WTC11 (cell line): ENCODE data around the gene KIRREL3. TPM values are rescaled to one million over a fixed set of nuclear protein-coding genes. Genes with fewer than 3 reads are reported as not detected.

Experiments
- ATAC-seq: fragments of 200-7000 bp; cut with Tn5 transposase; 2 replicates; pipeline ENCODE4 v1.10.0; 2021; ENCODE audit warnings: mild to moderate bottlenecking, moderate library complexity
- CTCF ChIA-PET: fragments of 300-600 bp; sonication (Branson Sonifier 250); formaldehyde crosslinking; loops from one replicate; lab custom pipeline; 2021; ENCODE audit warnings: antibody characterized with exemption; lab: Charles Lee
- POLR2A ChIA-PET: fragments of 350-600 bp; sonication (Branson Sonifier 250); formaldehyde crosslinking; loops from one replicate; lab custom pipeline; 2021; ENCODE audit warnings: antibody characterized with exemption; lab: Charles Lee
- DNase-seq: peaks from one replicate; pipeline ENCODE4 v3.0.0; 2021; ENCODE audit warnings: low spot score
- H3K27ac Mint-ChIP-seq: 2 replicates; pipeline ENCODE4 v1.8.0; 2021; ENCODE audit warnings: mixed read lengths
- H3K27me3 Mint-ChIP-seq: 2 replicates; pipeline ENCODE4 v1.8.0; 2021; ENCODE audit warnings: low read depth, mild to moderate bottlenecking, moderate library complexity, mixed read lengths
- H3K36me3 Mint-ChIP-seq: 2 replicates; pipeline ENCODE4 v1.8.0; 2021; ENCODE audit warnings: mixed read lengths
- H3K4me1 Mint-ChIP-seq: 2 replicates; pipeline ENCODE4 v1.8.0; 2022; ENCODE audit warnings: mixed read lengths
- H3K4me3 Mint-ChIP-seq: 2 replicates; pipeline ENCODE4 v1.8.0; 2021; ENCODE audit warnings: mild to moderate bottlenecking, moderate library complexity, mixed read lengths
- H3K9me3 Mint-ChIP-seq: 2 replicates; pipeline ENCODE4 v1.8.0; 2021; ENCODE audit warnings: mixed read lengths
- ATF1 ChIP-seq: sonication (generic); formaldehyde crosslinking; IDR thresholded peaks from 2 replicates; pipeline ENCODE4 v1.8.1; 2023; ENCODE audit warnings: mild to moderate bottlenecking, moderate library complexity, missing genetic modification reagents
- ATF3 ChIP-seq: sonication (generic); formaldehyde crosslinking; conservative IDR thresholded peaks from 2 replicates; pipeline ENCODE4 v1.8.1; 2022; ENCODE audit warnings: mild to moderate bottlenecking, missing genetic modification reagents
- CREM ChIP-seq: sonication (generic); formaldehyde crosslinking; IDR thresholded peaks from 2 replicates; pipeline ENCODE4 v1.8.1; 2022; ENCODE audit warnings: mild to moderate bottlenecking, missing genetic modification reagents, moderate library complexity
- ESRRA ChIP-seq: sonication (generic); formaldehyde crosslinking; IDR thresholded peaks from 2 replicates; pipeline ENCODE4 v1.8.1; 2022; ENCODE audit warnings: mild to moderate bottlenecking, missing genetic modification reagents, borderline replicate concordance
- FOXJ3 ChIP-seq: sonication (generic); formaldehyde crosslinking; IDR thresholded peaks from 2 replicates; pipeline ENCODE4 v1.9.0; 2021; ENCODE audit warnings: missing genetic modification reagents, mild to moderate bottlenecking, borderline replicate concordance
- FOXK1 ChIP-seq: sonication (generic); formaldehyde crosslinking; IDR thresholded peaks from 2 replicates; pipeline ENCODE4 v1.8.0; 2022; ENCODE audit warnings: mild to moderate bottlenecking, moderate library complexity, missing genetic modification reagents
- FOXP4 ChIP-seq: sonication (generic); formaldehyde crosslinking; IDR thresholded peaks from 2 replicates; pipeline ENCODE4 v1.8.0; 2022; ENCODE audit warnings: mild to moderate bottlenecking, missing genetic modification reagents
- HMGA2 ChIP-seq: fragments of 250-450 bp; sonication (Bioruptor Pico); IDR thresholded peaks from 2 replicates; pipeline ENCODE4 v1.4.0; 2021; ENCODE audit warnings: mild to moderate bottlenecking, moderate library complexity
- MXD4 ChIP-seq: fragments of 250-450 bp; sonication (Bioruptor Pico); IDR thresholded peaks from 2 replicates; pipeline ENCODE4 v1.8.0; 2021; ENCODE audit warnings: mild to moderate bottlenecking, moderate library complexity, borderline replicate concordance
- RORB ChIP-seq: fragments of 250-450 bp; sonication (Bioruptor Pico); IDR thresholded peaks from 2 replicates; pipeline ENCODE4 v1.9.0; 2021; ENCODE audit warnings: mild to moderate bottlenecking
- SMAD3 ChIP-seq: sonication (generic); formaldehyde crosslinking; IDR thresholded peaks from 2 replicates; pipeline ENCODE4 v1.8.0; 2022; ENCODE audit warnings: missing genetic modification reagents, mild to moderate bottlenecking, borderline replicate concordance
- SP1 ChIP-seq: sonication (generic); formaldehyde crosslinking; conservative IDR thresholded peaks from 2 replicates; pipeline ENCODE4 v1.8.1; 2022; ENCODE audit warnings: missing genetic modification reagents
- TEAD1 ChIP-seq: sonication (generic); formaldehyde crosslinking; IDR thresholded peaks from 2 replicates; pipeline ENCODE4 v1.8.0; 2022; ENCODE audit warnings: mild to moderate bottlenecking, missing genetic modification reagents
- ZBTB21 ChIP-seq: sonication (generic); formaldehyde crosslinking; IDR thresholded peaks from 2 replicates; pipeline ENCODE4 v1.8.1; 2023; ENCODE audit warnings: mild to moderate bottlenecking, missing genetic modification reagents, borderline replicate concordance
- ZNF121 ChIP-seq: sonication (generic); formaldehyde crosslinking; IDR thresholded peaks from 2 replicates; pipeline ENCODE4 v1.8.0; 2023; ENCODE audit warnings: missing genetic modification reagents
- ZNF263 ChIP-seq: sonication (generic); formaldehyde crosslinking; IDR thresholded peaks from 2 replicates; pipeline ENCODE4 v1.8.1; 2022; ENCODE audit warnings: low read depth, mild to moderate bottlenecking, moderate library complexity, missing genetic modification reagents
- total RNA-seq: library from RNA; stranded (reverse); gene quantifications from 3 replicates; pipeline ENCODE4 v1.2.3, GENCODE V29; 2021
- TF ChIP-seq, protein P1 (sequence below): fragments of 250-450 bp; sonication (Bioruptor Pico); IDR thresholded peaks from 2 replicates; pipeline ENCODE4 v1.9.0; 2021; ENCODE audit warnings: mild to moderate bottlenecking, borderline replicate concordance
- TF ChIP-seq, protein P2 (sequence below): fragments of 250-450 bp; sonication (Bioruptor Pico); IDR thresholded peaks from 2 replicates; pipeline ENCODE4 v1.8.0; 2021; ENCODE audit warnings: mild to moderate bottlenecking
- TF ChIP-seq, protein P3 (sequence below): sonication (generic); formaldehyde crosslinking; IDR thresholded peaks from 2 replicates; pipeline ENCODE4 v1.8.0; 2022; ENCODE audit warnings: mild to moderate bottlenecking, missing genetic modification reagents
- TF ChIP-seq, protein P4 (sequence below): sonication (generic); formaldehyde crosslinking; IDR thresholded peaks from 2 replicates; pipeline ENCODE4 v1.8.0; 2023; ENCODE audit warnings: missing genetic modification reagents, mild to moderate bottlenecking, borderline replicate concordance

KIRREL3 gene
- total RNA-seq, 1 experiment from 2014 or later = 0.59 TPM

DNA sequence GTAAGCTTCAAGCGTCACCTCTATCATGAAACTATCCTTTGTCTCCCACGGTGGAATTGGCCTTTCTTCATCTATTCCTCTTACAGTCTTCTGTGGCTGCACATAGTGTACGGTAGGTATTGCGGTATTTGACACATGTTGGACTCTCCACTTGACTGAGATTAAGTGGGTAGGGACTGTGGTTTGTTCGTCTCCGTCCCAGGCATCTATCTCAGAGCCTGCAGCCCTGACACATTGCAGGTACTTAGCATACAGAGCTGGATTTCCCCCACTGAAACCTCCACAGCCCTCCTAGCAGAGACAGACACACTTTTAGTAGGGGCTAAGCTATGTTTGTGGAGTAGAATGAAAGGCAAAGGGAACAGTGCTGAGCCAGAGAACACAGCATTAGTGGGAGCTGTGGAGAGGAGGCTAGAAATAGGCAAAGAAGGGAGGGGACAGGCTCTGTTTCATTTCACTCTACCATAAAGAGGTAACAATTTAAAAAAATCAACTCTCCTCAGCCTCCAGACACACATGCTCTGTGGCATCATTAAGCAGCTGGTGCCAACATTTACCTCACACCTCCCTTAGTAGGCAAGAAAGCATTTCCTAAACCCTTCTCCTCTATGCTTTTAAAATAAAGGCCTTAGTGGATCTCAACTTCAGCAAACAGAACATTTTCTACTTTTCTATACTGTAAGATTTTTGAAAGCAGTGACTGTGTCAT is 277.5 kb downstream of the KIRREL3 start:
- no peak for TF ChIP-seq ATF1 (CRISPR knock-in tag)
- TF ChIP-seq SP1 = no peak
- no peak for TF ChIP-seq ZBTB21 (CRISPR knock-in tag)
- TF ChIP-seq, protein P1, sequence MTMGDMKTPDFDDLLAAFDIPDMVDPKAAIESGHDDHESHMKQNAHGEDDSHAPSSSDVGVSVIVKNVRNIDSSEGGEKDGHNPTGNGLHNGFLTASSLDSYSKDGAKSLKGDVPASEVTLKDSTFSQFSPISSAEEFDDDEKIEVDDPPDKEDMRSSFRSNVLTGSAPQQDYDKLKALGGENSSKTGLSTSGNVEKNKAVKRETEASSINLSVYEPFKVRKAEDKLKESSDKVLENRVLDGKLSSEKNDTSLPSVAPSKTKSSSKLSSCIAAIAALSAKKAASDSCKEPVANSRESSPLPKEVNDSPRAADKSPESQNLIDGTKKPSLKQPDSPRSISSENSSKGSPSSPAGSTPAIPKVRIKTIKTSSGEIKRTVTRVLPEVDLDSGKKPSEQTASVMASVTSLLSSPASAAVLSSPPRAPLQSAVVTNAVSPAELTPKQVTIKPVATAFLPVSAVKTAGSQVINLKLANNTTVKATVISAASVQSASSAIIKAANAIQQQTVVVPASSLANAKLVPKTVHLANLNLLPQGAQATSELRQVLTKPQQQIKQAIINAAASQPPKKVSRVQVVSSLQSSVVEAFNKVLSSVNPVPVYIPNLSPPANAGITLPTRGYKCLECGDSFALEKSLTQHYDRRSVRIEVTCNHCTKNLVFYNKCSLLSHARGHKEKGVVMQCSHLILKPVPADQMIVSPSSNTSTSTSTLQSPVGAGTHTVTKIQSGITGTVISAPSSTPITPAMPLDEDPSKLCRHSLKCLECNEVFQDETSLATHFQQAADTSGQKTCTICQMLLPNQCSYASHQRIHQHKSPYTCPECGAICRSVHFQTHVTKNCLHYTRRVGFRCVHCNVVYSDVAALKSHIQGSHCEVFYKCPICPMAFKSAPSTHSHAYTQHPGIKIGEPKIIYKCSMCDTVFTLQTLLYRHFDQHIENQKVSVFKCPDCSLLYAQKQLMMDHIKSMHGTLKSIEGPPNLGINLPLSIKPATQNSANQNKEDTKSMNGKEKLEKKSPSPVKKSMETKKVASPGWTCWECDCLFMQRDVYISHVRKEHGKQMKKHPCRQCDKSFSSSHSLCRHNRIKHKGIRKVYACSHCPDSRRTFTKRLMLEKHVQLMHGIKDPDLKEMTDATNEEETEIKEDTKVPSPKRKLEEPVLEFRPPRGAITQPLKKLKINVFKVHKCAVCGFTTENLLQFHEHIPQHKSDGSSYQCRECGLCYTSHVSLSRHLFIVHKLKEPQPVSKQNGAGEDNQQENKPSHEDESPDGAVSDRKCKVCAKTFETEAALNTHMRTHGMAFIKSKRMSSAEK (CRISPR knock-in tag) = no peak
- TF ChIP-seq ZNF263 = no peak
- TF ChIP-seq, protein P2, sequence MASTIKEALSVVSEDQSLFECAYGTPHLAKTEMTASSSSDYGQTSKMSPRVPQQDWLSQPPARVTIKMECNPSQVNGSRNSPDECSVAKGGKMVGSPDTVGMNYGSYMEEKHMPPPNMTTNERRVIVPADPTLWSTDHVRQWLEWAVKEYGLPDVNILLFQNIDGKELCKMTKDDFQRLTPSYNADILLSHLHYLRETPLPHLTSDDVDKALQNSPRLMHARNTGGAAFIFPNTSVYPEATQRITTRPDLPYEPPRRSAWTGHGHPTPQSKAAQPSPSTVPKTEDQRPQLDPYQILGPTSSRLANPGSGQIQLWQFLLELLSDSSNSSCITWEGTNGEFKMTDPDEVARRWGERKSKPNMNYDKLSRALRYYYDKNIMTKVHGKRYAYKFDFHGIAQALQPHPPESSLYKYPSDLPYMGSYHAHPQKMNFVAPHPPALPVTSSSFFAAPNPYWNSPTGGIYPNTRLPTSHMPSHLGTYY (CRISPR knock-in tag) = no peak
- H3K4me1 Mint-ChIP-seq = no peaks in the 10 kb centered on the region
- 0 out of 2 replicates have a peak, but pooled peaks cover 4% of the 10 kb centered on the region for H3K27me3 Mint-ChIP-seq
- H3K4me3 Mint-ChIP-seq = no peak overlapping the region
- no peaks in the 10 kb centered on the region for H3K9me3 Mint-ChIP-seq
- CTCF ChIA-PET = no interaction called here
- ATAC-seq = no peak
- DNase-seq = no peak
- no peak overlapping the region for H3K27ac Mint-ChIP-seq
- H3K36me3 Mint-ChIP-seq = no peaks in the 10 kb centered on the region
- POLR2A ChIA-PET = no interaction called here

DNA sequence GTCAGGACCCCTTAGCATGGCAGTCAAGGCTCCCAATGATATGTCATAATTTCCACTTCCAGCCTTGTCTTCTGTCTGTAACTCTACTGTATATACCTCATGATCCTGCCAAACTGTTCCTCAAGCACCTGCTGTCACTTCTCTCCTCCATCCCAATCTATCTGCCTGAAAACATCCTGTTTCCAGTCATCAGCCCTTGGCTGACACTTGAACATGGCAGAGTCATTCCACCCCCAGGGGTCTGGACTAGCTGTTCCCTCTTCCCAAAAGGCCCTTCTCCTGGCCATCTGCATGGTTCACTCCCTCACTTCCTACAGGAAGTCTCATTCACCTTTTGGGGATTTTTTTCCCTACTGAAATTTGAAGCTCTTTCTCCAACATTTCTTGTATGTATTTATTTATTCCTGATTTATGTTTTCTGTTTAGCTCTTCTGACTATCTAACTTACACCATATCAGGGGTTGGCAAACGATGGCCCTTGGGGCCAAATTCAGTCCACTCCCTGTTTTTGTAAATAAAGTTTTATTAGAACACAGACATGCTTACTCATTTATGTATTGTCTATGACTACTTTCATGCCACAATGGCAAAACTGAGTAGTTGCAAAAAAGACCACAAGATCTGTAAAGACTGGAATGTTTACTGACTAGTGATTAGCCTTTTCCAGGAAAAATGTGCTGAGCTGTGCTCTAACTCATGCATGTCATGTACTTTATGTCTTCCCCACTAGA is 278.4 kb downstream of the KIRREL3 start:
- Mint-ChIP-seq H3K27me3 (0 out of 2 replicates have a peak, but pooled peaks cover 4% of the 10 kb centered on the region), H3K27ac (no peak overlapping the region), H3K4me3 (no peak overlapping the region), H3K9me3 (no peaks in the 10 kb centered on the region), H3K36me3 (no peaks in the 10 kb centered on the region), H3K4me1 (no peaks in the 10 kb centered on the region)
- no peak for ATAC-seq
- ChIA-PET CTCF (no interaction called here), POLR2A (interaction anchor here (0.7 kb wide), 1 partner anchor 19 kb away, joined by 4 read pairs; no protein-coding TSS in a partner anchor)
- no peak for DNase-seq
- TF ChIP-seq FOXJ3 = no peak
- TF ChIP-seq, protein P3, sequence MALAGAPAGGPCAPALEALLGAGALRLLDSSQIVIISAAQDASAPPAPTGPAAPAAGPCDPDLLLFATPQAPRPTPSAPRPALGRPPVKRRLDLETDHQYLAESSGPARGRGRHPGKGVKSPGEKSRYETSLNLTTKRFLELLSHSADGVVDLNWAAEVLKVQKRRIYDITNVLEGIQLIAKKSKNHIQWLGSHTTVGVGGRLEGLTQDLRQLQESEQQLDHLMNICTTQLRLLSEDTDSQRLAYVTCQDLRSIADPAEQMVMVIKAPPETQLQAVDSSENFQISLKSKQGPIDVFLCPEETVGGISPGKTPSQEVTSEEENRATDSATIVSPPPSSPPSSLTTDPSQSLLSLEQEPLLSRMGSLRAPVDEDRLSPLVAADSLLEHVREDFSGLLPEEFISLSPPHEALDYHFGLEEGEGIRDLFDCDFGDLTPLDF = no peak
- no peak for TF ChIP-seq FOXK1 (CRISPR knock-in tag)
- TF ChIP-seq ZNF121 = no peak
- no peak for TF ChIP-seq ESRRA (CRISPR knock-in tag)
- no peak for TF ChIP-seq TEAD1
- no peak for TF ChIP-seq ZBTB21 (CRISPR knock-in tag)
- no peak for TF ChIP-seq HMGA2
- no peak for TF ChIP-seq FOXP4 (CRISPR knock-in tag)
- TF ChIP-seq CREM (CRISPR knock-in tag) = no peak
- no peak for TF ChIP-seq MXD4
- no peak for TF ChIP-seq RORB (CRISPR knock-in tag)
- TF ChIP-seq ATF3 (CRISPR knock-in tag) = no peak
- TF ChIP-seq, protein P4, sequence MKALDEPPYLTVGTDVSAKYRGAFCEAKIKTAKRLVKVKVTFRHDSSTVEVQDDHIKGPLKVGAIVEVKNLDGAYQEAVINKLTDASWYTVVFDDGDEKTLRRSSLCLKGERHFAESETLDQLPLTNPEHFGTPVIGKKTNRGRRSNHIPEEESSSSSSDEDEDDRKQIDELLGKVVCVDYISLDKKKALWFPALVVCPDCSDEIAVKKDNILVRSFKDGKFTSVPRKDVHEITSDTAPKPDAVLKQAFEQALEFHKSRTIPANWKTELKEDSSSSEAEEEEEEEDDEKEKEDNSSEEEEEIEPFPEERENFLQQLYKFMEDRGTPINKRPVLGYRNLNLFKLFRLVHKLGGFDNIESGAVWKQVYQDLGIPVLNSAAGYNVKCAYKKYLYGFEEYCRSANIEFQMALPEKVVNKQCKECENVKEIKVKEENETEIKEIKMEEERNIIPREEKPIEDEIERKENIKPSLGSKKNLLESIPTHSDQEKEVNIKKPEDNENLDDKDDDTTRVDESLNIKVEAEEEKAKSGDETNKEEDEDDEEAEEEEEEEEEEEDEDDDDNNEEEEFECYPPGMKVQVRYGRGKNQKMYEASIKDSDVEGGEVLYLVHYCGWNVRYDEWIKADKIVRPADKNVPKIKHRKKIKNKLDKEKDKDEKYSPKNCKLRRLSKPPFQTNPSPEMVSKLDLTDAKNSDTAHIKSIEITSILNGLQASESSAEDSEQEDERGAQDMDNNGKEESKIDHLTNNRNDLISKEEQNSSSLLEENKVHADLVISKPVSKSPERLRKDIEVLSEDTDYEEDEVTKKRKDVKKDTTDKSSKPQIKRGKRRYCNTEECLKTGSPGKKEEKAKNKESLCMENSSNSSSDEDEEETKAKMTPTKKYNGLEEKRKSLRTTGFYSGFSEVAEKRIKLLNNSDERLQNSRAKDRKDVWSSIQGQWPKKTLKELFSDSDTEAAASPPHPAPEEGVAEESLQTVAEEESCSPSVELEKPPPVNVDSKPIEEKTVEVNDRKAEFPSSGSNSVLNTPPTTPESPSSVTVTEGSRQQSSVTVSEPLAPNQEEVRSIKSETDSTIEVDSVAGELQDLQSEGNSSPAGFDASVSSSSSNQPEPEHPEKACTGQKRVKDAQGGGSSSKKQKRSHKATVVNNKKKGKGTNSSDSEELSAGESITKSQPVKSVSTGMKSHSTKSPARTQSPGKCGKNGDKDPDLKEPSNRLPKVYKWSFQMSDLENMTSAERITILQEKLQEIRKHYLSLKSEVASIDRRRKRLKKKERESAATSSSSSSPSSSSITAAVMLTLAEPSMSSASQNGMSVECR (CRISPR knock-in tag) = no peak
- no peak for TF ChIP-seq SMAD3 (CRISPR knock-in tag)
- no peak for TF ChIP-seq ZNF263
